Renal cortex interstitium (tissue), 3 donors: ENCODE measurements around the gene ZFP14. TPM values are rescaled to one million over a fixed set of nuclear protein-coding genes. Genes with fewer than 3 reads are reported as not detected.

Source experiments
- polyA plus RNA-seq, 3 donors: library from polyadenylated mRNA; unstranded; fragments of 120-200 nt; gene quantifications; one replicate each; pipeline ENCODE4 v1.2.1, GENCODE V29; 2013; ENCODE audit not compliant: insufficient read length in 3 of 3

The ZFP14 gene
- polyA plus RNA-seq, 3 donors, result 11.4 to 14.1 (median 13.3) TPM

Other genes with a start within 250 kb of the ZFP14 start
- gene CAPNS1, start 239.1 kb downstream of the ZFP14 start, polyA plus RNA-seq, result 100 to 1,000 TPM; 522 to 608 (median 545) TPM
- gene COX7A1, start 226.8 kb downstream of the ZFP14 start, polyA plus RNA-seq, result 10 to 100 TPM; 16.5 to 30.8 (median 30.2) TPM
- 1 to 10 TPM; 7.0 to 7.8 (median 7.0) TPM for gene ZNF565, start 164.5 kb downstream of the ZFP14 start, polyA plus RNA-seq
- 100 to 1,000 TPM; 123 to 168 (median 139) TPM for gene ZNF146, start 164.1 kb downstream of the ZFP14 start, polyA plus RNA-seq
- gene ZFP82, start 39.4 kb upstream of the ZFP14 start, polyA plus RNA-seq, result 10 to 100 TPM; 13.3 to 15.5 (median 14.9) TPM
- 10 to 100 TPM; 15.2 to 16.5 (median 15.9) TPM for gene ZNF566, start 110.4 kb upstream of the ZFP14 start, polyA plus RNA-seq
- 10 to 100 TPM; 31.0 to 36.5 (median 31.3) TPM for gene ZNF260, start 149.1 kb upstream of the ZFP14 start, polyA plus RNA-seq
- 10 to 100 TPM; 18.3 to 29.9 (median 23.3) TPM for gene ZNF529, start 194.1 kb upstream of the ZFP14 start, polyA plus RNA-seq
- 10 to 100 TPM in 1 of 3 donors, 1 to 10 TPM in 2; 6.7 to 10.8 (median 7.7) TPM for gene ZNF382, start 226.1 kb upstream of the ZFP14 start, polyA plus RNA-seq